SU-DHL-6 (cell line): ENCODE measurements around the gene TMEM174.
"Not testable (repeated sequence)": the region's sequence is repeated elsewhere in the genome, so short reads cannot be mapped to it uniquely, and the experiment has no call there.

Source experiments
- H2AFZ ChIP-seq: fragments of 200-600 bp; sonication (generic); 2 replicates; pipeline ENCODE4 v1.6.1; 2014; ENCODE audit warnings: low read depth, mild to moderate bottlenecking, moderate library complexity, mixed read lengths, antibody characterized with exemption, low read length; ENCODE audit not compliant: severe bottlenecking
- H3F3A ChIP-seq: fragments of 200-600 bp; shearing (Covaris generic); 2 replicates; pipeline ENCODE4 v1.6.0; 2016; ENCODE audit warnings: antibody characterized with exemption, mild to moderate bottlenecking; ENCODE audit not compliant: insufficient read depth
- H3K27ac ChIP-seq: fragments of 200-600 bp; sonication (generic); 2 replicates; pipeline ENCODE4 v1.5.1; 2016; ENCODE audit warnings: low read depth, mild to moderate bottlenecking, low read length, moderate library complexity, mixed read lengths
- H3K27me3 ChIP-seq: fragments of 200-600 bp; sonication (generic), shearing (Covaris generic); 2 replicates; pipeline ENCODE4 v1.6.0; 2014; ENCODE audit warnings: mild to moderate bottlenecking, low read length
- H3K36me3 ChIP-seq: fragments of 200-600 bp; sonication (generic); 2 replicates; pipeline ENCODE4 v1.6.1; 2014; ENCODE audit warnings: mild to moderate bottlenecking, low read length, mixed read lengths
- H3K4me2 ChIP-seq: fragments of 300-600, 200-600 bp; shearing (Covaris generic), sonication (generic); 2 replicates; pipeline ENCODE4 v1.6.0; 2014; ENCODE audit warnings: low read length, low read depth, mild to moderate bottlenecking; ENCODE audit not compliant: poor library complexity, severe bottlenecking
- H3K4me3 ChIP-seq: fragments of 200-600 bp; sonication (generic); 2 replicates; pipeline ENCODE4 v1.5.1; 2014; ENCODE audit warnings: antibody characterized with exemption, low read length, mild to moderate bottlenecking, mixed read lengths; ENCODE audit not compliant: insufficient read depth, poor library complexity, severe bottlenecking
- H3K79me2 ChIP-seq: fragments of 200-600 bp; sonication (generic); 2 replicates; pipeline ENCODE4 v1.6.1; 2014; ENCODE audit warnings: mild to moderate bottlenecking, low read length, moderate library complexity; ENCODE audit not compliant: insufficient read depth
- H3K9ac ChIP-seq: fragments of 200-600 bp; sonication (generic); 2 replicates; pipeline ENCODE4 v1.7.0; 2014; ENCODE audit warnings: mild to moderate bottlenecking, low read length
- H3K9me2 ChIP-seq: fragments of 200-600 bp; sonication (generic); replicated peaks from 2 replicates; pipeline ENCODE4 v1.6.1; 2014; ENCODE audit warnings: low read length; ENCODE audit not compliant: insufficient read depth
- H3K9me3 ChIP-seq: fragments of 200-600 bp; sonication (generic); 2 replicates; pipeline ENCODE4 v1.6.1; 2014; ENCODE audit warnings: low read length, mixed read lengths; ENCODE audit not compliant: insufficient read depth
- H4K20me1 ChIP-seq: fragments of 200-600 bp; sonication (generic); 2 replicates; pipeline ENCODE4 v1.6.1; 2014; ENCODE audit warnings: low read depth, mild to moderate bottlenecking, antibody characterized with exemption, low read length, moderate library complexity, mixed read lengths
- CTCF ChIP-seq: fragments of 200-600 bp; sonication (generic); IDR thresholded peaks from one replicate; pipeline ENCODE4 v1.5.1; 2017; ENCODE audit warnings: antibody characterized with exemption, mild to moderate bottlenecking, low read length, moderate library complexity; ENCODE audit not compliant: insufficient read depth, poor library complexity, severe bottlenecking
- EZH2phosphoT487 ChIP-seq: fragments of 200-600 bp; sonication (generic), shearing (Covaris generic); conservative IDR thresholded peaks from 2 replicates; pipeline ENCODE4 v1.6.1; 2018; ENCODE audit warnings: mild to moderate bottlenecking, antibody characterized with exemption, low read length, moderate library complexity, mixed read lengths

TMEM174 gene

DNA sequence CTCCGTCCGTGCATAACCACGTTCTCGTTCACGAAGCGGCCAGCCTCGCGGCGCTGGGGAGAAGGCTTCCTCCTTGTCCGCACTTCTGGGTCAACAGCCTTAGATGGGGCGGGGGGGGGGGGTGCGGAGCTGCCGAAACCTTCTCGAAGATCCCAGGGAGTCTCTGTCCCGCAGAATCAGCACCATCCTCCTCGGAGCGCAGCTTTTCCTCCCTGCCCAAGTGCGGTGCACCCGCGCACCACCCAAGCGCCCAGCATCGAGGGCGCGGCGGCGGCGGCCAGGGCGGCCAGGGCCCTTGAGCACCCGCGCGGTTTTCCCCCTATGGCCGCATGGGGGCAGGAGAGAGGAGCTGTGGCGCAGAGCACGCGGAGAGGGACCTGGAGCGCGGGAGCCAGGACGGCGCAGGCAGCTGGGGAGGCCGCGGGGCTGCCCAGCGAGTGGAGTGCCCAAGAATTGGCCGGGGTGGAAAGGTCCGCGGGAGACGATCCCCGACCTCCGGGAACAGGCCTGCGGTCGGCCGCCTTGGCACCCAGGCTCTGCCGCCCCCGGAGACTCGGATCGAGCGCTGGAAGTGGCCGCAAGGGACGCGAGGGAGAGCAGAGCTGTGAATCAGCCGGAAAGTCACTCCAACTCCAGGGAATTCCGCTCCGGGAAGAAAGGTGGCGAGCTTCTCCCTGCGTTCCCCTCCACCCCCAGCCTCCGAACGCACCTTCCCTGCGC is 43.1 kb downstream of the TMEM174 start:
- H3K4me3 ChIP-seq: no peak overlapping the region
- no peak overlapping the region for H3K9ac ChIP-seq
- no peaks in the 10 kb centered on the region for H3K79me2 ChIP-seq
- H4K20me1 ChIP-seq: 0 out of 2 replicates have a peak, but pooled peaks cover 2% of the 10 kb centered on the region
- no peak overlapping the region for H3K27ac ChIP-seq
- H2AFZ ChIP-seq: no peak overlapping the region
- no peak for TF ChIP-seq CTCF
- TF ChIP-seq EZH2phosphoT487: no peak
- H3K9me2 ChIP-seq: no peaks in the 10 kb centered on the region
- no peak overlapping the region for H3K4me2 ChIP-seq
- no peaks in the 10 kb centered on the region for H3K9me3 ChIP-seq
- no peaks in the 10 kb centered on the region for H3K36me3 ChIP-seq
- H3F3A ChIP-seq: no peaks in the 10 kb centered on the region
- H3K27me3 ChIP-seq: no peaks in the 10 kb centered on the region

DNA sequence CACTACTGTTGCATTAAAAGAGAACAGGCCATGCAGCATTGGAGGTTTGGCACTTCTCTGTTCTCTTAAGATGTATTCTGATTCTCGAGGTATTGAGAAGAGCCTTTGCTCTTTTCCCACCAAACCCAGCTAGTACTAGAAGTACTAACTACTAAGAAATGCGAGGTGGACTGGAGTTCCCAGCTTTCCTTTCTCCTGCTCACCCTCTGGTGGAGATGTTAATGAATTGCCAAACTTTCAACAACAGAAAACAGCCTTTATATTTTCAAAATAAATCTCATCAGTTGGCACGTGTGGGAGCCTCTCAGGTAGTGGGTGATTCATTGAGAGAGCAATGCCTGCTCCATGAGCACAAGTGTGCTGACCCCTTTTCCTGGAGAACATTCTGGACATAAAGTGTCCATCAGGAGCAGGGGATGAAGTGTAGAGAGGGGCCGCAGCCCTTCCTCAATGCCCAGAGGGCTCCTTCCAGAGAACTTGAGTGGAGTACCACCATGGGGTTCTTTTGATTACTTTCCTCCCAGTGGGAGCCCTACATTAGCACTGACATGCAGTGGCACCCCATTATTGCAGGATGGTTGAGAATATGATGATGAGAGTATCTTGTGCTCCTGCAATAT is 45.7 kb downstream of the TMEM174 start:
- H3K27ac ChIP-seq: no peak overlapping the region
- H3F3A ChIP-seq: no peaks in the 10 kb centered on the region
- no peak overlapping the region for H2AFZ ChIP-seq
- no peaks in the 10 kb centered on the region for H3K79me2 ChIP-seq
- H3K36me3 ChIP-seq: no peaks in the 10 kb centered on the region
- H3K9me2 ChIP-seq: no peaks in the 10 kb centered on the region
- H4K20me1 ChIP-seq: 0 out of 2 replicates have a peak, but pooled peaks cover 2% of the 10 kb centered on the region
- TF ChIP-seq EZH2phosphoT487 (no peak), CTCF (peak; percentile 11)
- no peak overlapping the region for H3K9ac ChIP-seq
- H3K4me2 ChIP-seq: no peak overlapping the region
- H3K9me3 ChIP-seq: no peaks in the 10 kb centered on the region
- H3K4me3 ChIP-seq: no peak overlapping the region
- no peaks in the 10 kb centered on the region for H3K27me3 ChIP-seq

DNA sequence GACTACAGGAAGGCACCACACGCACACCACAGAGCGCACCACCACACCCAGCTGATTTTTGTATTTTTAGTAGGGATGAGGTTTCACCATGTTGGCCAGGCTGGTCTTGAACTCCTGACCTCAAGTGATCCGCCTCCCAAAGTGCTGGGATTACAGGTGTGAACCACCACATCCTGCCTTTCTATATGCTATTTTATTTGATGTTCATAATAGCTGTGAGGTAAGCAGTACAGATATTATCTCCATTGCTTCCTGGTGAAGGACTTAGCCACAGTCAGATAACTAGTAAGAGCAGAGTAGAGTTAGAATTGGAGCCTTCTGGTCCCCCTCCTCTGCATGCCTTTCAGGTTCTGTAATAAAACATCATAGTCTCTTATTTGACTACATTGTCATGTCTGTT is 46.3 kb downstream of the TMEM174 start:
- H3K27me3 ChIP-seq, H3F3A ChIP-seq, H2AFZ ChIP-seq, H3K9me3 ChIP-seq, H3K4me2 ChIP-seq, H3K36me3 ChIP-seq, H4K20me1 ChIP-seq, H3K4me3 ChIP-seq, H3K9me2 ChIP-seq, H3K27ac ChIP-seq, H3K9ac ChIP-seq, H3K79me2 ChIP-seq: not testable (repeated sequence)

DNA sequence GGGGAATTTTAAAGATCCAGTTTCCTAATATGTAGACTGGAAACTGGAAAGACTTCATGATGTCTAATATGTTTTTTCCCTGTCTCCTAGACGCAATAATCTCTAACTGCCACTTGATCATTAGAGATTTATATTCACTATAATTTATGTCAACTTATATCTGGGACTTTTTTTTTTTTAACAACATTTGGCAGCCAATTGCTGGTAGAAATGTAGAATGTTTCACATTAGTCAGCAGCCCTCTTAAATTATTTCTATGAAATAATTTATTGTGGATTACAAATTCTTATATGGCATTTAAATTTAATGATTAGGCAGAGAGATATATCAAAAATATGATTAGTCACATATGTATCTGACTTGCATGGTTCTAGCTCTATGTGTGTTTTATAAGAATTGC is 48.2 kb downstream of the TMEM174 start:
- no peaks in the 10 kb centered on the region for H3K36me3 ChIP-seq
- no peak overlapping the region for H3K4me2 ChIP-seq
- no peaks in the 10 kb centered on the region for H3K9me2 ChIP-seq
- no peak for TF ChIP-seq CTCF
- H3K79me2 ChIP-seq: no peaks in the 10 kb centered on the region
- no peaks in the 10 kb centered on the region for H3K9me3 ChIP-seq
- no peak overlapping the region for H3K9ac ChIP-seq
- H3K27me3 ChIP-seq: no peaks in the 10 kb centered on the region
- no peak overlapping the region for H3K27ac ChIP-seq
- H2AFZ ChIP-seq: no peak overlapping the region
- H4K20me1 ChIP-seq: 0 out of 2 replicates have a peak, but pooled peaks cover 2% of the 10 kb centered on the region
- H3K4me3 ChIP-seq: no peak overlapping the region
- H3F3A ChIP-seq: no peaks in the 10 kb centered on the region
